Ovary (tissue), 3 donors: ENCODE results near the gene MGAT5B.

Experiments
- CTCF ChIP-seq, 3 donors: fragments of 450-650 bp in 2 of 3; fragments of 200-600 bp in 1 of 3; IDR thresholded peaks; one replicate each; pipeline versions ENCODE4 v1.5.1 to v1.8.0; 2016 to 2022; ENCODE audit warnings: antibody characterized with exemption in 3 of 3, mild to moderate bottlenecking in 1 of 3
- EP300 ChIP-seq: sonication (generic); formaldehyde crosslinking; IDR thresholded peaks from one replicate; pipeline ENCODE4 v1.6.1; 2017; ENCODE audit warnings: antibody characterized with exemption
- POLR2A ChIP-seq: fragments of 450-650 bp; IDR thresholded peaks from one replicate; pipeline ENCODE4 v1.6.1; 2017; ENCODE audit warnings: antibody characterized with exemption, mild to moderate bottlenecking, moderate library complexity
- donor health status: DM: no; HTN: no; CAD: no.

DNA sequence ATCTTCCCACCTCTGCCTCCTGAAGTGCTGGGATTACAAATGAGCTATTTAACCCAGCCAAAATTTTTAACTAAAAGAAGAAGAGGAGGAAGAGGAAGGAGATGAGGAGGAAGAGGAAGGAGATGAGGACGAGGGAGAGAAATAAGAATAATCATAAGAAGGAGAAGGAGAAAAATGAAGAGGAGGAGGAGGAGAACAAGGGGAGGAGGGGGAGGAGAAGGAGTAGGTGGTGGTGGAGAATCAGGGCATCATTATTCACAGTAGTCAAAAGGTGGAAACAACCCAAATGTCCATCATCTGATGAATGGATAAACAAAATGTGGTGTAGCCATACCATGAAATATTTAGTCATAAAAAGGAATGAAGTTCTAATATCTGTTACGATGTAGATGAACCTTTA, 21.2 kb upstream of the MGAT5B start:
- TF ChIP-seq CTCF (IDR thresholded peaks at IDR 0.05) = no peak
- TF ChIP-seq EP300 = no peak
- no peak for TF ChIP-seq POLR2A
